ENCODE measurements around the gene RBP3.

The RBP3 gene

DNA sequence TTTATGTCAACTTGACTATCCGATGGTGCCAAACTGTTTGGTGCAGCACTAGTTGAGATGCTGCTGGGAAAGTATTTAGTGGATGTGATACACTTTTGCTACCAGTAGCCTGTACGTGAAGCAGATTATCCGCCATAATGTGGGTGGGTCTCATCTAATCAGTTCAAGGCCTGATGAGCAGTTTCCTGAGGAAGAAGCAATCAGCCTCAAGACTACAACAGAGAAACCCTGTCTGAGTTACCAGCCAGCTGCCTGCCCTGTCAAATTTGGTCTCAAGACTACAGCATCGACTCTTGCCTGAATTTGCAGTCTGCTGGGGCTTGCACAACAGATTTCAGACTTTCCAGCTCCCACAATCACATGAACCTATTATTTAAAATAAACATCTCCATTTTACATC, 10.9 kb upstream of the RBP3 start:
- DNase-seq (ENCODE audit: low spot score): no peak

DNA sequence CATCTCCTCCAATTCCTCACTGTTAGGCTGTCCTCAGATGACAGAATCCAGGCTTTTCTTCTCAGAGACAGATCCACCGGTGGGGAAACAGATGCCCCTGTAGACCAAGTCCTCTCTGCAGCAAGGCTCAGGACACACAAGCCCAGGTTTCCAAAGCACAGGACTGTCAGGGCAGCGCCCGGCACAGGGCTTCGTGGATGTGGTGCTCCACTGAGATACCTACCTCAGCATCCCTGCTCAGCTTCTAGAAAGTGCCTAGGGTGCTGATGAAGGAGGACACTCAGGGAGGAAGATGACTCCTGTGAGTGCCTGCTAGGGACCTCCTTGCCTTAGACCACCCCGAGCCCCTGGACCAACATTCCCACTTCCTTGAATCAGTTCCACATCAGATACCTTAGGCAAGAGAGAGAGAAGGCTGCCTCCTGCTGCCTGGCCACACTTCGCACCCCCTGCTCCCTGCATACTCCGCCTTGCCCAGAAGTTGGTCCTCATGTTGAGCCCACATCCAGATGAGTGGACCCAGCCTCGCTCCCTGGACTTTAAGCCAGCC, 8.9 kb upstream of the RBP3 start:
- no peak for DNase-seq (ENCODE audit: low spot score)

- no peak for DNase-seq (ENCODE audit: low spot score)
Measured at GRCh38 chr10:47339759-47340607, 8.2 kb upstream of the RBP3 start.

DNA sequence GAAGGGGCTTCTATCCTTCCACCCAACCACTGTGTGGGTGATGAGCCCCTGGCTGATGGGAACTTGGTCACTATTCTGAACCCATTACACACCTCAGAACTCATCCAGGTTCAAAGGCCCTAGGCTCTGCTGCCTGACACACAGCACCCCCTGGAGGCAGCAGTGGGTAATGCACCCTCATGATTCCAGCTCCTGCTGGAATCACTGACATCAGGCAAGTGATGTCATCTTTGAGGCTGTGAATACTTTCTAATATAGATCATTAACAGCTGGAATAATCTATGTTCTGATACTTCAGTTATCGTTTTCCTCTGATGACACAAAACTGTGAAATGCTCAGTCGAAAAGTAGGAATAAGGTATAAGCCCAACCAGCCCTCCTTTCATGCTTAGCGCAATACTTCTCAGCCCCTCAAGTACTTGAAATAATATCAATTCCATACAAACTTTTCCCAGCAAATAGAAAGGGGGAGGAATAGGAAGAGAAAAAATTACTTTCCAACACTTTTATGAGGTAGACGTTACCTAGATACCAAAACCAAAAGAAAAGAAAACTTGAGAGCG, 7.5 kb upstream of the RBP3 start:
- DNase-seq (ENCODE audit: low spot score): peak; percentile 85

- no peak for DNase-seq (ENCODE audit: low spot score)
Measured at GRCh38 chr10:47344996-47345870, 2.9 kb upstream of the RBP3 start.

GRCh38 chr10:47346581-47347302, 1.4 kb upstream of the RBP3 start:
- no peak for DNase-seq (ENCODE audit: low spot score)

GRCh38 chr10:47347303-47347675, 874 bp upstream of the RBP3 start:
- no peak for DNase-seq (ENCODE audit: low spot score)

DNA sequence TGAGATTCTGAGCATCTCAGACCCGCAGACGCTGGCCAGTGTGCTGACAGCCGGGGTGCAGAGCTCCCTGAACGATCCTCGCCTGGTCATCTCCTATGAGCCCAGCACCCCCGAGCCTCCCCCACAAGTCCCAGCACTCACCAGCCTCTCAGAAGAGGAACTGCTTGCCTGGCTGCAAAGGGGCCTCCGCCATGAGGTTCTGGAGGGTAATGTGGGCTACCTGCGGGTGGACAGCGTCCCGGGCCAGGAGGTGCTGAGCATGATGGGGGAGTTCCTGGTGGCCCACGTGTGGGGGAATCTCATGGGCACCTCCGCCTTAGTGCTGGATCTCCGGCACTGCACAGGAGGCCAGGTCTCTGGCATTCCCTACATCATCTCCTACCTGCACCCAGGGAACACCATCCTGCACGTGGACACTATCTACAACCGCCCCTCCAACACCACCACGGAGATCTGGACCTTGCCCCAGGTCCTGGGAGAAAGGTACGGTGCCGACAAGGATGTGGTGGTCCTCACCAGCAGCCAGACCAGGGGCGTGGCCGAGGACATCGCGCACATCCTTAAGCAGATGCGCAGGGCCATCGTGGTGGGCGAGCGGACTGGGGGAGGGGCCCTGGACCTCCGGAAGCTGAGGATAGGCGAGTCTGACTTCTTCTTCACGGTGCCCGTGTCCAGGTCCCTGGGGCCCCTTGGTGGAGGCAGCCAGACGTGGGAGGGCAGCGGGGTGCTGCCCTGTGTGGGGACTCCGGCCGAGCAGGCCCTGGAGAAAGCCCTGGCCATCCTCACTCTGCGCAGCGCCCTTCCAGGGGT, 703 bp downstream of the RBP3 start:
- no peak for DNase-seq (ENCODE audit: low spot score)

DNA sequence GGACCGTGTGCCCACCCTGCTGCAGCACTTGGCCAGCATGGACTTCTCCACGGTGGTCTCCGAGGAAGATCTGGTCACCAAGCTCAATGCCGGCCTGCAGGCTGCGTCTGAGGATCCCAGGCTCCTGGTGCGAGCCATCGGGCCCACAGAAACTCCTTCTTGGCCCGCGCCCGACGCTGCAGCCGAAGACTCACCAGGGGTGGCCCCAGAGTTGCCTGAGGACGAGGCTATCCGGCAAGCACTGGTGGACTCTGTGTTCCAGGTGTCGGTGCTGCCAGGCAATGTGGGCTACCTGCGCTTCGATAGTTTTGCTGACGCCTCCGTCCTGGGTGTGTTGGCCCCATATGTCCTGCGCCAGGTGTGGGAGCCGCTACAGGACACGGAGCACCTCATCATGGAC, 1.4 kb downstream of the RBP3 start:
- DNase-seq (ENCODE audit: low spot score): no peak

DNA sequence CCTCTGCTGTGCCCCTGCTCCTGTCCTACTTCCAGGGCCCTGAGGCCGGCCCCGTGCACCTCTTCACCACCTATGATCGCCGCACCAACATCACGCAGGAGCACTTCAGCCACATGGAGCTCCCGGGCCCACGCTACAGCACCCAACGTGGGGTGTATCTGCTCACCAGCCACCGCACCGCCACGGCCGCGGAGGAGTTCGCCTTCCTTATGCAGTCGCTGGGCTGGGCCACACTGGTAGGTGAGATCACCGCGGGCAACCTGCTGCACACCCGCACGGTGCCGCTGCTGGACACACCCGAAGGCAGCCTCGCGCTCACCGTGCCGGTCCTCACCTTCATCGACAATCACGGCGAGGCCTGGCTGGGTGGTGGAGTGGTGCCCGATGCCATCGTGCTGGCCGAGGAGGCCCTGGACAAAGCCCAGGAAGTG, 1.8 kb downstream of the RBP3 start:
- no peak for DNase-seq (ENCODE audit: low spot score)

GRCh38 chr10:47350671-47351640, 2.8 kb downstream of the RBP3 start:
- no peak for DNase-seq (ENCODE audit: low spot score)

DNA sequence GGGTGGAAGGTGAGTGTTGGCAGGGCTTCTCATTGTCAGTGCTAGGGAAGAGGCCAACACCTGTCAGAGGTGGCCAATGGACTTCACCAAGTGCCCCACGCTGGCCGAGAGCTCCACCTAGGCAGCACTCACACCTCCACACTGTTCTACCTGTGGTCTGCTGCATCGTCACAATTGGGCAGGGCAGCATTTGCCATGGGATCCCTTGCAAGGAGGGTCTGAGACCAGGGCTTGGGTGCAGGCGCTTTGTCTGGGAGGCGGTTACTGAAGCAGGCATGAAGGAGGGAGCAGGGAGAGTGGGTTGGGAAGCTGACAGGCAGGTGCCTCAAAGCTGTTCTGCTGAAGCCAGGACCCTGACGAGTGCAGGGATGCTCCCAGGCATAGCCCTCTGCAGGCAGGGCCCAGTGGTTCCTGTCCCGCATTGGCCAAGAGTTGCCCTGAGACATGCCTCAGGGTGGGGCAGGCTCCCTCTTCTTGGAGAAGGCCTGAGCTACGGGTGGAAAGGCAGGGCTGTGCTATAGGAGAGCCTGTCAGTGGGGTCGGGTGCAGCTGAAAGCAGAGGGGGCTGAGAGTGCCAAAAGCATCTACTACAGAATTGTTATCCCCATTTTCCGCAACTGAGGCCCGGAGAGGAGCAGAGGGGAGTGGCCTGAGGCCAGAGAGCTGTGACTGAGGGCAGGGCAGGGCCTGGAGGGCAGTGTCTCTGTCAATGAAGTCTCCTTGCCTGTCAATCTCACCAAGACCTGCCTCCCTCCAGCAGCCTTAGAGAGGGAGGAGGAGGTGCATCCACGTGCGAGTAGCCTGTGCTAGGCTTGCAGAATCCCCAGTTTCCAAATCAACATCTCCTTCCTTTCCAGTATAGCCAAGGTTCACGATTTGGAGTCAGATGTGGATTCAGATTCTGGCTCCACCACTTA, 4.0 kb downstream of the RBP3 start:
- no peak for DNase-seq (ENCODE audit: low spot score)

GRCh38 chr10:47353351-47353750, 5.2 kb downstream of the RBP3 start:
- no peak for DNase-seq (ENCODE audit: low spot score)

GRCh38 chr10:47354165-47354564, 6.0 kb downstream of the RBP3 start:
- DNase-seq (ENCODE audit: low spot score): no peak

DNA sequence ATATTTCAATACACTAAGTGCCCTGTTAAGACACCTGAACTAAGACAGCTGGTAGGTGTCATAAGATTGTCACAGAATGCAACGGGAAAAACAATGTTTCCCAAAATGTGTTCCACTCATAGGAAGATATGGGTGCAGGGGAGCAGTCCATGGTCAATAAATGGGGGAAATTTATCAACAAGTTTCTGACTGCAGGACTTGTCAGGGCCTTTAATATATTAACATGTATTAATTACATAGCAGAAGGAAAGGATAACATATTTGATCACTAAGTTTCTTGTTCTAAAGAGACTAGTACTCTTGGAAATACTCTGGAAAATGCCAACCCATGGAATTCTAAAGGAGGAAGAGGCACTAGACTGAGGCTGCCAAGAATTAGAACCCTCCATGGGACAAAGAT, 6.7 kb downstream of the RBP3 start:
- DNase-seq (ENCODE audit: low spot score): no peak

- DNase-seq (ENCODE audit: low spot score): no peak
Measured at GRCh38 chr10:47356708-47357107, 8.5 kb downstream of the RBP3 start.

GRCh38 chr10:47357131-47357582, 9.0 kb downstream of the RBP3 start:
- no peak for DNase-seq (ENCODE audit: low spot score)

DNA sequence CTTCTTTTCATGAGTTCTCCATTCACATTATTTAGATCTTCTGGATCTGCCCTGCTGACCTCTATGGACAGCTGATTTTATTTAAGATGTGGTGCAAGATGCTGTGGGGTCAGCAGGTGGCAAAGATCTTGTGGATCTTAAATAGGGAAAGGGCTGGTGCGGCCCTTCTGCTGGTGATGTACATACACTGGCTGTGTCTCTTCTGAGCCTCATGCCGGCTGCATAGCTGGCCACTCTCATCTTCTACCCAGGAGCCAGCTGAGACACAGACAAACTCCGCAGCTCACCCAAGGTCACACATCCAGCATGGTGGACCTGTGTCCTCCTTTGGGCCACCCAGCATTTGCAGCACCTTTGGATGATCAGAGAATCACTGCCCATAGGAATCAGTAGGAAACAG, 9.7 kb downstream of the RBP3 start:
- no peak for DNase-seq (ENCODE audit: low spot score)

GRCh38 chr10:47358457-47358856, 10.3 kb downstream of the RBP3 start:
- no peak for DNase-seq (ENCODE audit: low spot score)
